K562 (cell line): Measurements from ENCODE around the gene UIMC1. TPM values are rescaled to one million over a fixed set of nuclear protein-coding genes. Genes with fewer than 3 reads are reported as not detected.

ENCODE experiments used
- ATAC-seq: fragments of 200-7000 bp; cut with Tn5 transposase; 3 replicates; pipeline ENCODE4 v1.9.1; 2020; ENCODE audit warnings: moderate library complexity
- BruUV-seq: library from RNA; stranded (reverse); fragments of 400-500 nt; replicated peaks from 2 replicates; lab custom pipeline; 2021; lab: Mats Ljungman, UMichigan
- CTCF ChIA-PET: fragments of 300-600 bp; formaldehyde crosslinking; extraction: SDS; loops from one replicate; lab custom pipeline; 2021; ENCODE audit warnings: low intra/inter-chr PET ratio; lab: Yijun Ruan, JAX
- POLR2A ChIA-PET: fragments of 300-600, 350-650 bp; sonication (Branson Sonifier 250); formaldehyde crosslinking; extraction: SDS; loops from one replicate; lab custom pipeline; 2021; ENCODE audit warnings: antibody characterized with exemption, inconsistent platforms; lab: Yijun Ruan, JAX
- DNase-seq, 4 experiments: peaks; one replicate each; pipeline versions ENCODE4 v3.0.0 to v3.0.0-alpha.2; 2011 to 2018; ENCODE audit warnings: low spot score in 3 of 4, mixed read lengths in 3 of 4; ENCODE audit errors: extremely low read depth in 1 of 4
- FAIRE-seq: peaks from 2 replicates; lab custom pipeline; 2011; peaks lifted over from hg19 to GRCh38; lab: Jason Lieb, UNC
- H2AFZ ChIP-seq: 2 replicates; pipeline ENCODE4 v1.6.0; 2011; ENCODE audit warnings: low read depth, low read length, control low read depth, inconsistent platforms
- H3K27ac ChIP-seq: fragments of 200-600 bp; 3 replicates; pipeline ENCODE4 v1.8.0; 2011; ENCODE audit warnings: low read depth, mild to moderate bottlenecking, control low read depth, inconsistent platforms, low read length, moderate library complexity, mixed read lengths; ENCODE audit errors: extremely low read depth
- H3K27me3 ChIP-seq, 2 experiments: fragments of 300-600 bp in 1 of 2; 2 replicates in 1 of 2; 3 replicates in 1 of 2; pipeline versions ENCODE4 v1.6.0 to v1.8.0; 2011; ENCODE audit warnings: inconsistent platforms in 2 of 2, low read length in 2 of 2, mild to moderate bottlenecking in 1 of 2, mixed read lengths in 1 of 2, moderate library complexity in 1 of 2; ENCODE audit not compliant: control insufficient read depth in 2 of 2, insufficient read depth in 2 of 2
- H3K36me3 ChIP-seq: fragments of 300-600 bp; 3 replicates; pipeline ENCODE4 v1.8.0; 2011; ENCODE audit warnings: mild to moderate bottlenecking, low read length, inconsistent platforms; ENCODE audit not compliant: control insufficient read depth, insufficient read depth
- H3K4me1 ChIP-seq, 2 experiments: fragments of 200-600 bp in 1 of 2; replicated peaks in 1 of 2; 2 replicates in 1 of 2; 3 replicates in 1 of 2; pipeline versions ENCODE4 v1.5.1 to v1.8.0; 2011; ENCODE audit warnings: inconsistent platforms in 2 of 2, low read length in 2 of 2, mild to moderate bottlenecking in 1 of 2, mixed read lengths in 1 of 2, moderate library complexity in 1 of 2; ENCODE audit not compliant: control insufficient read depth in 2 of 2, insufficient read depth in 2 of 2
- H3K4me2 ChIP-seq: 2 replicates; pipeline ENCODE4 v1.6.1; 2011; ENCODE audit warnings: low read length, control low read depth, inconsistent platforms, mixed read lengths; ENCODE audit not compliant: insufficient read depth
- H3K4me3 ChIP-seq: fragments of 200-600 bp; sonication (generic), shearing (Covaris generic); 2 replicates; pipeline ENCODE4 v1.5.1; 2016; ENCODE audit warnings: control low read depth, inconsistent platforms
- H3K79me2 ChIP-seq: fragments of 200-600 bp; 3 replicates; pipeline ENCODE4 v1.8.0; 2011; ENCODE audit warnings: low read length, inconsistent platforms; ENCODE audit not compliant: control insufficient read depth, insufficient read depth
- H3K9ac ChIP-seq, 2 experiments: 2 replicates each; pipeline versions ENCODE4 v1.6.0 to v1.6.1; 2011; ENCODE audit warnings: low read depth in 2 of 2, low read length in 2 of 2, control low read depth in 1 of 2, inconsistent platforms in 1 of 2, mild to moderate bottlenecking in 1 of 2, mixed read lengths in 1 of 2; ENCODE audit not compliant: insufficient read depth in 1 of 2
- H3K9me1 ChIP-seq: one replicate; pipeline ENCODE4 v1.6.0; 2011; ENCODE audit warnings: inconsistent platforms, mild to moderate bottlenecking, low read length, moderate library complexity; ENCODE audit not compliant: control insufficient read depth, insufficient read depth
- H3K9me3 ChIP-seq: replicated peaks from 2 replicates; pipeline ENCODE4 v1.5.1; 2011; ENCODE audit warnings: low read depth, low read length, inconsistent platforms; ENCODE audit not compliant: control insufficient read depth, insufficient read depth
- H4K20me1 ChIP-seq: replicated peaks from 2 replicates; pipeline ENCODE4 v1.6.1; 2011; ENCODE audit warnings: low read length, inconsistent platforms, mixed read lengths; ENCODE audit not compliant: control insufficient read depth, insufficient read depth
- BCL6 ChIP-seq: fragments of 250-450 bp; sonication (Bioruptor Pico); IDR thresholded peaks from 2 replicates; pipeline ENCODE4 v1.4.0; 2020
- CTBP1 ChIP-seq: fragments of 450-650 bp; IDR thresholded peaks from 2 replicates; pipeline ENCODE4 v1.6.1; 2016; ENCODE audit warnings: borderline replicate concordance
- KAT7 ChIP-seq: sonication (generic); formaldehyde crosslinking; IDR thresholded peaks from 2 replicates; pipeline ENCODE4 v1.8.0; 2022; ENCODE audit warnings: missing genetic modification reagents, mild to moderate bottlenecking, borderline replicate concordance
- KDM1A ChIP-seq, 2 experiments: fragments of 450-650 bp; IDR thresholded peaks; 2 replicates each; pipeline ENCODE4 v1.6.1; 2016; ENCODE audit warnings: mild to moderate bottlenecking in 2 of 2
- NEUROD1 ChIP-seq: fragments of 150-350 bp; IDR thresholded peaks from 2 replicates; pipeline ENCODE4 v1.6.1; 2014; ENCODE audit warnings: borderline replicate concordance, low read length, low read depth; ENCODE audit not compliant: partially characterized antibody
- PHF21A ChIP-seq: fragments of 450-650 bp; IDR thresholded peaks from 2 replicates; pipeline ENCODE4 v1.6.1; 2017; ENCODE audit warnings: low read depth, borderline replicate concordance
- PHF8 ChIP-seq: fragments of 200-600 bp; sonication (generic); IDR thresholded peaks from 2 replicates; pipeline ENCODE4 v1.6.1; 2012; ENCODE audit warnings: mixed run types, mild to moderate bottlenecking, inconsistent platforms, low read length, moderate library complexity, borderline replicate concordance
- RFX1 ChIP-seq: fragments of 450-650 bp; IDR thresholded peaks from 2 replicates; pipeline ENCODE4 v1.6.1; 2016; ENCODE audit warnings: mild to moderate bottlenecking, moderate library complexity
- TBL1XR1 ChIP-seq, 2 experiments: IDR thresholded peaks; 2 replicates each; pipeline ENCODE4 v1.6.1; 2012; ENCODE audit warnings: improper control_type of control experiment in 2 of 2, low read length in 2 of 2, mild to moderate bottlenecking in 1 of 2
- TRIM28 ChIP-seq: fragments of 450-650 bp; IDR thresholded peaks from 2 replicates; pipeline ENCODE4 v1.6.1; 2017
- ZNF165 ChIP-seq: fragments of 250-450 bp; sonication (Bioruptor Pico); IDR thresholded peaks from 2 replicates; pipeline ENCODE4 v1.4.0; 2020; ENCODE audit warnings: borderline replicate concordance
- ZNF316 ChIP-seq: fragments of 450-650 bp; IDR thresholded peaks from 2 replicates; pipeline ENCODE4 v1.6.1; 2016
- ZNF75A ChIP-seq: fragments of 450-650 bp; formaldehyde crosslinking; IDR thresholded peaks from 2 replicates; pipeline ENCODE4 v1.4.0; 2020; ENCODE audit warnings: mild to moderate bottlenecking
- WGBS: fragments of 100-300 bp; shearing (Covaris generic); methylation state at CpG from one replicate; pipeline ENCODE4 v1.1.6; 2016; ENCODE audit warnings: low coverage, mixed read lengths; ENCODE audit not compliant: insufficient coverage; ENCODE audit errors: missing lambda C conversion rate; 5-methylcytosine and 5-hydroxymethylcytosine counted together
- in situ Hi-C: fragments of 300-500 bp; cut with MboI; formaldehyde crosslinking; loops from 4 replicates; pipeline ENCODE4 v1.15.0; 2018; ENCODE audit warnings: inconsistent platforms, mixed read lengths
- intact Hi-C: fragments of 100-400 bp; cut with micrococcal nuclease; formaldehyde crosslinking; loops from 2 replicates; pipeline ENCODE4 v1.14.2; 2022
- polyA plus RNA-seq, 8 experiments: library from polyadenylated mRNA; depleted of rRNA in 4 of 8; stranded (reverse) in 5 of 8; unstranded in 3 of 8; fragments of >200 nt; fragmentation: Nextera tagmentation in 2 of 8; fragmentation: Illumina TruSeq in 1 of 8; extraction: Ambion mirVana in 2 of 8; extraction: Trizol in 1 of 8; gene quantifications; 2 replicates each; pipeline versions ENCODE4 v1.2.1 to v1.2.3, GENCODE V29; 2011 to 2014; ENCODE audit warnings: inconsistent platforms in 1 of 8, missing spikeins in 1 of 8
- total RNA-seq, 7 experiments: library from RNA; depleted of rRNA in 6 of 7; stranded (reverse); fragments of >200 nt in 6 of 7; fragmentation: Illumina TruSeq in 2 of 7; extraction: Trizol in 2 of 7; gene quantifications; 2 replicates each; pipeline versions ENCODE4 v1.2.1 to v1.2.3, GENCODE V29; 2011 to 2021; ENCODE audit warnings: low replicate concordance in 1 of 7
- TF ChIP-seq, protein P1 (sequence below), 2 experiments: fragments of 450-650 bp in 1 of 2; sonication (generic) in 1 of 2; formaldehyde crosslinking in 1 of 2; IDR thresholded peaks in 1 of 2; conservative IDR thresholded peaks in 1 of 2; 2 replicates each; pipeline versions ENCODE4 v1.6.1 to v1.8.1; 2016 to 2023; ENCODE audit warnings: mild to moderate bottlenecking in 2 of 2, moderate library complexity in 2 of 2, inconsistent platforms in 1 of 2, missing genetic modification reagents in 1 of 2

Gene UIMC1
- total and polyA plus RNA-seq, 9 of the 15 experiments (the other 6 are each of a cell fraction or from before 2014, with no cell fraction given) = 14.9 to 51.7 (median 36.8) TPM

DNA sequence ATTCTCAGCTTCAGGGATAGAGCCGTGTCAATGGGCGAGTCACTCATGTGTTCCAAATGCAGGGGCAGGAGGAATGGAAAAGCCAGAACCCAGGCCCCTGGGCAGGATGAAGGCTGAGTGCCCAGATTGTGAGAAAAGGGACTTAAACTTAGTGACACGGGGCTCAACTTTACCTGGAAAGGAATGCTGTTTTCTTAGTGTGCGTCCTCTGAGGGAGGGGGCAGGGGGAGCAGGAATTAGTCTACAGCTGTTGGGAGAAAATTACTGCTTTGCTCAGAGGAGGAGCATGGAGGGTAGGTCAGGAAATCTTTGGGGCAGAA lies 122.0 kb downstream of the UIMC1 start:
- ATAC-seq (no peak), DNase-seq (no peak), FAIRE-seq (no peak)
- H3K79me2 ChIP-seq = no peaks in the 10 kb centered on the region
- ChIA-PET CTCF (no interaction called here), POLR2A (interaction anchor here (0.7 kb wide), 1 partner anchor 171 kb away, joined by 3 read pairs; no protein-coding TSS in a partner anchor)
- H3K27me3 ChIP-seq = peaks cover 52 to 89% of the 10 kb centered on the region in 2 experiments; a peak in 4 of 5 replicates
- no TSS peak for BruUV-seq
- H3K9ac ChIP-seq = no peak overlapping the region
- H4K20me1 ChIP-seq = peaks cover 27% of the 10 kb centered on the region
- no peak overlapping the region for H3K4me2 ChIP-seq
- H2AFZ ChIP-seq = no peak overlapping the region
- peaks cover 12% of the 10 kb centered on the region for H3K9me1 ChIP-seq
- H3K27ac ChIP-seq = no peak overlapping the region
- no peak overlapping the region for H3K4me3 ChIP-seq
- 0% methylated on average over 4 of the region's 4 CpGs for WGBS
- in situ Hi-C loops = no loop called here
- TF ChIP-seq ZNF165 (CRISPR knock-in tag) = no peak
- TF ChIP-seq BCL6 = no peak
- TF ChIP-seq, all 486 proteins: peak for 0
- intact Hi-C loops = no loop called here
- Histone ChIP-seq H3K4me1 (peaks cover 0 to 28% of the 10 kb centered on the region in 2 experiments; a peak in 2 of 5 replicates), H3K36me3 (no peaks in the 10 kb centered on the region), H3K9me3 (no peaks in the 10 kb centered on the region)

DNA sequence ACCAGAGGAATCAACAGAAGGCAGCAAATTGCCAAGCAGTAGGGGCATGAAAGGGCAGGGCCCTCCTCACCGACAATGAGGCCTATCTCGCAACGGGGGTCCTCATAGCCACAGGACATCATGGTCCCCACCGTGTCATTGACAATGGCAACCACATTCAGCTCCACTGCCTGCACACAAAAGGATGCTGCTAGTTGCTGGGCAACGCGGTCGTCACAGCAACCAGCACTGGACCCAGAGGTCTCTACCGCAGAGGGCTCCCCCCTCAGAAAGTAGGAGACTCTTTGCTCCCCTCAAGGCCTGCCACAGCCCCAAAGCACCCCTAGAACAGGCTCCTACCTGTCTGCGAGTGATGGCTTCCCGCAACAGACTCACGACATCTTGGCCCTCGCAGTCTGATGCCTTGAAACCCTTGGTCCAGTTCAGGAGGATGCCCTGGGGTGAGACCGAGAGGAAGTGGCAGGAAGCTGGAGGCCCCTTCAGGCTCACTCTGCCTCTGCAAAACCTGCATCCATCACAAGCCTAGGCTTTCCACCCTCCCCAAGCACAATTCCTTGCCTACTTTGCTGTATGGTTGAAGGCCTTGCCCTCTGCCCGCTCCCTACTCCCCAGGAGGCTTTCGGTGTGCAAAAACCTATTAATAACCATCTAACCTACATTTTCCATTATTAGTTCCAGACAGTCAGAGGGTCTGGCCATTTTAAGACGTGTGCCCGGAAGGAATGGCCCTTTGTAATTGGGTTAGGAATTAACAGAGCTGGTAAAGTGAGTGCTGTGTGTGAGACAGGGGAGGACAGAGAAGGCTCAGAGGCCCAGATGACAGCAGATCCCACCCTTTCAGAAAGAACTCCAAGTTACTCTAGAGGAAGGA lies 122.6 kb downstream of the UIMC1 start:
- Histone ChIP-seq H3K79me2 (no peaks in the 10 kb centered on the region), H3K4me2 (no peak overlapping the region), H3K4me3 (no peak overlapping the region), H3K4me1 (peaks cover 0 to 34% of the 10 kb centered on the region in 2 experiments; a peak in 2 of 5 replicates), H2AFZ (no peak overlapping the region), H3K36me3 (no peaks in the 10 kb centered on the region), H3K9me3 (no peaks in the 10 kb centered on the region), H3K9me1 (peaks cover 12% of the 10 kb centered on the region), H4K20me1 (peaks cover 27% of the 10 kb centered on the region), H3K27ac (no peak overlapping the region), H3K9ac (no peak overlapping the region), H3K27me3 (peaks cover 56 to 89% of the 10 kb centered on the region in 2 experiments; a peak in 4 of 5 replicates)
- TF ChIP-seq KAT7 (CRISPR knock-in tag) = no peak
- no peak for TF ChIP-seq PHF21A
- TF ChIP-seq TBL1XR1 (IDR thresholded peaks at IDR 0.05; ENCODE audit: low read length in 2 of 2) = no peak
- no peak for TF ChIP-seq PHF8
- TF ChIP-seq CTBP1 = peak; percentile 30; the same call in 1 of the 2 replicates
- TF ChIP-seq, protein P1, sequence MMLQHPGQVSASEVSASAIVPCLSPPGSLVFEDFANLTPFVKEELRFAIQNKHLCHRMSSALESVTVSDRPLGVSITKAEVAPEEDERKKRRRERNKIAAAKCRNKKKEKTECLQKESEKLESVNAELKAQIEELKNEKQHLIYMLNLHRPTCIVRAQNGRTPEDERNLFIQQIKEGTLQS (IDR thresholded peaks at IDR 0.05) = no peak
- TF ChIP-seq, protein P1 (CRISPR knock-in tag; conservative IDR thresholded peaks at IDR 0.05) = no peak
- peak in 1 of 2 experiments; percentile 47; a peak in 1 of 4 replicates for TF ChIP-seq KDM1A (IDR thresholded peaks at IDR 0.05)
- no peak for TF ChIP-seq NEUROD1
- TF ChIP-seq ZNF316 = no peak
- no peak for TF ChIP-seq TRIM28
- TF ChIP-seq RFX1 = peak; percentile 84
- no peak for TF ChIP-seq ZNF75A (CRISPR knock-in tag)
- ATAC-seq (no peak), DNase-seq (no peak), FAIRE-seq (no peak)
- no TSS peak for BruUV-seq
- 0% methylated on average over 17 of the region's 17 CpGs for WGBS
- intact Hi-C loops = no loop called here
- in situ Hi-C loops = no loop called here
- ChIA-PET POLR2A (interaction anchor here (0.5 kb wide), 1 partner anchor 28 kb away, joined by 3 read pairs; no protein-coding TSS in a partner anchor), CTCF (no interaction called here)
